Endodermal cell (in vitro differentiated cells): ENCODE data around the gene RNF149. TPM values are rescaled to one million over a fixed set of nuclear protein-coding genes. Genes with fewer than 3 reads are reported as not detected.

Experiments
- DNase-seq: peaks from one replicate; pipeline ENCODE4 v3.0.0-alpha.2; 2017
- H3K27ac ChIP-seq: 2 replicates; pipeline ENCODE4 v1.5.1; 2013; ENCODE audit warnings: mild to moderate bottlenecking, low read depth, low read length, moderate library complexity
- H3K27me3 ChIP-seq: 2 replicates; pipeline ENCODE4 v1.6.1; 2013; ENCODE audit warnings: mild to moderate bottlenecking, low read length, moderate library complexity; ENCODE audit not compliant: insufficient read depth, control insufficient read depth, poor library complexity, severe bottlenecking
- H3K36me3 ChIP-seq: 2 replicates; pipeline ENCODE4 v1.7.0; 2013; ENCODE audit warnings: mild to moderate bottlenecking, low read length, moderate library complexity; ENCODE audit not compliant: control insufficient read depth, insufficient read depth
- H3K4me1 ChIP-seq: one replicate; pipeline ENCODE4 v1.7.0; 2013; ENCODE audit warnings: low read length; ENCODE audit not compliant: control insufficient read depth, insufficient read depth
- H3K4me3 ChIP-seq: 2 replicates; pipeline ENCODE4 v1.5.1; 2013; ENCODE audit warnings: mild to moderate bottlenecking, low read length, moderate library complexity
- H3K9ac ChIP-seq: 2 replicates; pipeline ENCODE4 v1.6.1; 2013; ENCODE audit warnings: mild to moderate bottlenecking, low read length, moderate library complexity; ENCODE audit not compliant: poor library complexity, severe bottlenecking; ENCODE audit errors: extremely low read depth
- H3K9me3 ChIP-seq: 2 replicates; pipeline ENCODE4 v1.6.1; 2013; ENCODE audit warnings: mild to moderate bottlenecking, low read length, moderate library complexity; ENCODE audit not compliant: control insufficient read depth
- H3K27ac Mint-ChIP-seq: 2 replicates; pipeline ENCODE4 v1.8.0; 2020; ENCODE audit warnings: mixed read lengths
- H3K27me3 Mint-ChIP-seq: 2 replicates; pipeline ENCODE4 v1.8.0; 2021; ENCODE audit warnings: mild to moderate bottlenecking, mixed read lengths; ENCODE audit not compliant: insufficient read depth
- H3K36me3 Mint-ChIP-seq: 2 replicates; pipeline ENCODE4 v1.8.0; 2020; ENCODE audit warnings: low read depth, mixed read lengths
- H3K4me1 Mint-ChIP-seq: 2 replicates; pipeline ENCODE4 v1.8.0; 2020; ENCODE audit warnings: mixed read lengths
- H3K4me3 Mint-ChIP-seq: 2 replicates; pipeline ENCODE4 v1.8.0; 2020; ENCODE audit warnings: mild to moderate bottlenecking, moderate library complexity, mixed read lengths
- H3K9me3 Mint-ChIP-seq: 2 replicates; pipeline ENCODE4 v1.8.0; 2020; ENCODE audit warnings: mild to moderate bottlenecking, mixed read lengths
- WGBS, 2 experiments: methylation state at CpG; one replicate each; pipeline versions ENCODE4 v1.1.5 to v1.1.7; 2013; ENCODE audit warnings: missing lambda C conversion rate in 2 of 2, mixed read lengths in 1 of 2; ENCODE audit not compliant: insufficient coverage in 1 of 2, insufficient read length in 1 of 2; 5-methylcytosine and 5-hydroxymethylcytosine counted together
- total RNA-seq, 2 donors: library from RNA; stranded (reverse); fragmentation: NEBNext Ultra II Directional in 1 of 2; extraction: Animal tissue kit (Norgen Biotek cat#: 25700) in 1 of 2; gene quantifications; 2 replicates in 1 of 2; 3 replicates in 1 of 2; pipeline ENCODE4 v1.2.1, GENCODE V29; 2021
- TF ChIP-seq, protein P1 (sequence below): fragments of 200-600 bp; sonication (generic); conservative IDR thresholded peaks from 2 replicates; pipeline ENCODE4 v1.5.0; 2021; ENCODE audit warnings: antibody characterized with exemption, mild to moderate bottlenecking

Gene RNF149
- total RNA-seq, 2 donors from 2014 or later, result 26.4 to 36.3 TPM

DNA sequence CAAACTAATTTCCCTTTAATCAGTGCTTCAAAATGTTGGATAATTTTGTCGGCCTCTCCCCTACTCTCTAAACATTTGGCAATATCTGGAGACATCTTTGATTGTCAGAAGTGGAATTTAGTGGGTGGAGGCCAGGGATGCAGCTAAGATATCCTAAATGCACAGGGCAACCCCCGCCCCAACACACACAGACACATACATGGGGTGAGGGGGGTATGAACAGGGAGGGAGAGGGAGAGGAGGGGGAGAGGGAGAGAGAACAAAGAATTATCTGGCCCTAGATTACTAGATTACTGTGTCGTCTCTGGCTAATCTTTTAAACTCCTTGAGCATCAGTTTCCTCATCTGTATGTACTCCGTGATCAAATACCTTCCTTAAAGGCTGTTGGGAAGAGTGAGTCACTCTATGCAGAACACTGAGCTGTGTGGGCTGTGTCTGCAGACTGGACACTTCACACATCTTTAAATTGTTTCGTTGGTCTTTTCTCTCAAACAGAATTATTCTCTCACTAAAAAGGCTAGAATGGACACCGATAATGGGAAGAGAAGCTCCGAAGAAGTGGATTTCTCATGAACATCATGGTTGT is 2.9 kb downstream of the RNF149 start:
- H3K36me3 ChIP-seq, result no peaks in the 10 kb centered on the region

DNA sequence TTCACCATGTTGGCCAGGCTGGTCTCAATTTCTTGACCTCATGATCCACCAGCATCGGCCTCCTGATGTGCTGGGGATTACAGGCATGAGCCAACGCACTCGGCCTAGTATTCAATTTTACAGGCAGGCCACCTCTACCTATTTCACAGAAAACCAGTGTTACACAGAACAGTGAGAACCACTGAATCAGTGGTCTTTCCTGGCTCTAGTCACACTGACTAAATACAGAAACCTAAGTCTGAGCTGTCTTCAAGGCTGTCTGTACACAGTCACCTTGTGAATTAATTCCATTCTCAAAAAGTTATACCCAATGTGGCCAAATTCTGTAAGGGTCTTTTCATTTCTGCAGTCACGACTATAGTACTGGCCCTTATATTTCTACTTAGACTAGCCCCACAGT is 3.5 kb downstream of the RNF149 start:
- H3K27me3 Mint-ChIP-seq, result peaks cover 5% of the 10 kb centered on the region
- H3K36me3 Mint-ChIP-seq, result peaks cover 13% of the 10 kb centered on the region
- no peak overlapping the region for H3K9ac ChIP-seq
- H3K4me1 Mint-ChIP-seq, result peaks cover 31% of the 10 kb centered on the region
- no peaks in the 10 kb centered on the region for H3K9me3 Mint-ChIP-seq
- H3K4me3 Mint-ChIP-seq, result no peak overlapping the region
- no peak overlapping the region for H3K4me3 ChIP-seq
- peaks cover 12% of the 10 kb centered on the region for H3K4me1 ChIP-seq
- WGBS, 2 experiments, result 89 to 100% methylated on average over 1 to 4 of the region's 4 CpGs
- TF ChIP-seq, protein P1, sequence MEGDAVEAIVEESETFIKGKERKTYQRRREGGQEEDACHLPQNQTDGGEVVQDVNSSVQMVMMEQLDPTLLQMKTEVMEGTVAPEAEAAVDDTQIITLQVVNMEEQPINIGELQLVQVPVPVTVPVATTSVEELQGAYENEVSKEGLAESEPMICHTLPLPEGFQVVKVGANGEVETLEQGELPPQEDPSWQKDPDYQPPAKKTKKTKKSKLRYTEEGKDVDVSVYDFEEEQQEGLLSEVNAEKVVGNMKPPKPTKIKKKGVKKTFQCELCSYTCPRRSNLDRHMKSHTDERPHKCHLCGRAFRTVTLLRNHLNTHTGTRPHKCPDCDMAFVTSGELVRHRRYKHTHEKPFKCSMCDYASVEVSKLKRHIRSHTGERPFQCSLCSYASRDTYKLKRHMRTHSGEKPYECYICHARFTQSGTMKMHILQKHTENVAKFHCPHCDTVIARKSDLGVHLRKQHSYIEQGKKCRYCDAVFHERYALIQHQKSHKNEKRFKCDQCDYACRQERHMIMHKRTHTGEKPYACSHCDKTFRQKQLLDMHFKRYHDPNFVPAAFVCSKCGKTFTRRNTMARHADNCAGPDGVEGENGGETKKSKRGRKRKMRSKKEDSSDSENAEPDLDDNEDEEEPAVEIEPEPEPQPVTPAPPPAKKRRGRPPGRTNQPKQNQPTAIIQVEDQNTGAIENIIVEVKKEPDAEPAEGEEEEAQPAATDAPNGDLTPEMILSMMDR, result no peak
- H3K9me3 ChIP-seq, result no peaks in the 10 kb centered on the region
- no peak overlapping the region for H3K27ac Mint-ChIP-seq
- no peak for DNase-seq
- no peaks in the 10 kb centered on the region for H3K27me3 ChIP-seq
- H3K36me3 ChIP-seq, result no peaks in the 10 kb centered on the region
- H3K27ac ChIP-seq, result no peak overlapping the region

More for the DNA sequence above, 2.9 kb downstream of the RNF149 start:
- H3K27me3 ChIP-seq, result no peaks in the 10 kb centered on the region
- Mint-ChIP-seq H3K27ac (no peak overlapping the region), H3K27me3 (peaks cover 5% of the 10 kb centered on the region), H3K4me3 (no peak overlapping the region), H3K36me3 (peaks cover 13% of the 10 kb centered on the region), H3K4me1 (peaks cover 28% of the 10 kb centered on the region), H3K9me3 (no peaks in the 10 kb centered on the region)
- WGBS, 2 experiments, result 92 to 100% methylated on average over 4 to 6 of the region's 7 CpGs
- no peaks in the 10 kb centered on the region for H3K9me3 ChIP-seq
- peaks cover 9% of the 10 kb centered on the region for H3K4me1 ChIP-seq
- no peak overlapping the region for H3K27ac ChIP-seq
- H3K9ac ChIP-seq, result no peak overlapping the region
- no peak for DNase-seq
- peak overlapping the region; percentile 81 for H3K4me3 ChIP-seq
- TF ChIP-seq, protein P1, result no peak

DNA sequence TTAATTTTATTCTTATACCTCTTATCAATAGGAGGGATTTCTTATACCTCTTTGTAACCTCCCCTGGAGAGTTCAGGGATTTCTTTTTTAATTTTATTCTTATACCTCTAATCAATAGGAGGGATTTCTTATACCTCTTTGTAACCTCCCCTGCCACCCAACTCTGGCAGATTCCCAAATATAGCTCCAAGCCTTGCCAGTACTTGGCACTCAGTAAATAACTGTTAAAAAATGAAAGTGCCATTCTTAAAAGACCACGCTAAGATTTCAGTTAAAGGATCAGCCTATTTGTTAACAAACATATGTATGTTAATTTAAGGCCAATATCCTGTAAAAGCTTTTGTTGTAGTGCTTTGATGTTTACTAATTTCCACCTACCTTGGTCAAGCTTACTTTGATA is 4.8 kb downstream of the RNF149 start:
- peaks cover 3% of the 10 kb centered on the region for H3K27me3 Mint-ChIP-seq
- H3K36me3 Mint-ChIP-seq, result peaks cover 13% of the 10 kb centered on the region
- no peak overlapping the region for H3K27ac Mint-ChIP-seq
- Histone ChIP-seq H3K4me1 (peaks cover 12% of the 10 kb centered on the region), H3K9ac (no peak overlapping the region), H3K36me3 (no peaks in the 10 kb centered on the region), H3K27ac (no peak overlapping the region), H3K9me3 (no peaks in the 10 kb centered on the region), H3K4me3 (no peak overlapping the region), H3K27me3 (no peaks in the 10 kb centered on the region)
- peaks cover 35% of the 10 kb centered on the region for H3K4me1 Mint-ChIP-seq
- no peak for DNase-seq
- H3K4me3 Mint-ChIP-seq, result no peak overlapping the region
- H3K9me3 Mint-ChIP-seq, result no peaks in the 10 kb centered on the region
- TF ChIP-seq, protein P1, result no peak
- 100% methylated on average over 1 of the region's 1 CpG; no CpG with 5 or more reads in 1 of the 2 experiments for WGBS, 2 experiments
